Glomerular visceral epithelial cell (primary cell): ENCODE data around the gene SCAPER.
A peak's percentile ranks its signal among the peaks of the same experiment; 100 is the strongest.

Experiments used
- DNase-seq: peaks from one replicate; pipeline ENCODE4 v3.0.0-alpha.2; 2016; ENCODE audit errors: extremely low spot score

SCAPER gene

GRCh38 chr15:76429661-76430060, 475.5 kb downstream of the SCAPER start:
- no peak for DNase-seq

- no peak for DNase-seq
Observed at GRCh38 chr15:76426941-76427340, 478.2 kb downstream of the SCAPER start.

DNA sequence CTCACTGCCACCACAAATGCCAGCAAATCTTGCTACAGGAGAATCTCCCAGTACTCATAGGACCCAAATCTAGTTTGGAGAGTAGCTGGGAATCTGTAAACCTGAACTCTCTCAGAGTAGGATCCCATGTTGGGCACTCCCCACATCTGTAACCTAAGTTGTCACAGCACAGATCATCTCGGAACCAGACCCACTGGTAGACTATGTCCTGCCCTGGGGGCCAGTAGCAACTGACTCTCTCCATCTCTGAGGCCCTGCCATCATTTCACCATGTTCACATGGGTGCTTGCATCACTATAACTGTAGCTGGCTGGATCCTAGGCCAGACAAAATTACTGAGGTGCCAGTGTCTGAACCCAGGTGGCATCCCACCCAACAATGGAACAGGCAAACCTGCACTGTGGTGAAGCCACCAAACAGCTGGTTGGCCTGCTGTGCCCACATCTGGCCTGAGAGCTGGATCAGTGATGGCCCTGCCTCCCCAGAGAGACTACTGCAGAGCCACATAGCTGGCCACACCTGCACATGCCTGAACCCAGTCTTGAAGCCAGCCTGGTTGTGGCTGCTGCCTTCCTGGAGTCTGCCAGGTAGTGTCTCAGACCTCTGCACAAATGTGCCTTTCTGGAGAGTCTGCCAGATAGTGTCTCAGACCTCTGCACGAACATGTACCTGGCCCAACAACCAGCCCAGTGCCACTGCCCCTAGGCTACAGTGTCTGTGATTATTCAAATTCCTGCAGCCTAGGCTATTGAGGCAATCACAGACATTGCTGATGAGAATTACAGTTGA, 486.6 kb downstream of the SCAPER start:
- DNase-seq, result no peak

DNA sequence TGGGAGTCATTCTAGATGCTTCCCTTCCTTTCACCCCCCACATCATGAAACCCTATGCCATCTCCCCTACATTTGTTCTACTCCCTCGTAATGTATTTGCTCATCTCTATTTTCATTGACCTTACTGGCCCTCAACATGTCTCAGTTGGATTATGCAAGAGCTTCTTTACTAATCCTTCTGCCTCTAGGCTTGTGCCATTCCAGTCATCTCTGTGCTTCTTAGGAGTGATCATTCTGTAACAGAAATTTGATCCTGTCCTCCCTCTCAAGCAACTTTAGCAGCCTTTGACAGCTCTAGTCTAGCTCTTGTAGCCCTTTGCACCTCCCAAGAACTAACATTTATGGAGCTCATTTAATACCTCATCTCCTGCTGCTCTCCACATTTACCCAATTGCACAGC, 503.9 kb downstream of the SCAPER start:
- no peak for DNase-seq

DNA sequence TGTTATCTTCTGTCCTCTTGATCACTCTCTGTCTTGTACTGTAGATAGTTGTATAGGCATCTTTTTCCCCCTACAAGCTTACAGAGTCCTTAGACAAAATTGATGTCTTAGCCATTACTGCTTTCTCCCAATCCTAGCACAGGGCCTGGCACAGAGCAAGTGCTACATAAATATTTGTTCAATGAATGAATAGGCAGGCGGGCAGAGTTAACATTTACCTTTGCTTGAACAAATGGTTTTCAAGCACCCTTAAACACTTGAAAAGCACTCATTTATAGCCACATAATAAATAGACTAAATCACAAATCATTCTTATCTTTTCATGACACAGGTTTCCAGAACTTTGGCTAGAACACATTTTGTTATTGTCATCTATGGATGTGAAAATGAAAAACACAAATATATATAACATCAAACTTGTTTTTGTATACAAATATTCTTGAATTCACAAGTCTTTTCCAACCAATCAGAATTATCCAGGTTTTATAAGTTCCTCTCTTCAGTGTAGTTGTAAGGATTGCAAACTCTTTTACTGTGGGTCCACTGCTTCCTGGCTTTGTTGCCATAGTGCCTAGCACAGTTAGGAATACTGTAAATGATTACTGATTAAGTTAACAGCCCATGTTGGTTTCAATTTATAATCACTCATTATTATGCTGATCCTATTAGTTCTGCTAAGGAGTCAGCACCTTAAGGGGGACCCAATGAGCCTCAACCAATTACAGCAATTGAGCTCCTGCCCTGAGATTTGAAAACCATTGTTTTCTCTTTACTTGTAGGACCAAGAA, 506.6 kb downstream of the SCAPER start:
- DNase-seq, result no peak

DNA sequence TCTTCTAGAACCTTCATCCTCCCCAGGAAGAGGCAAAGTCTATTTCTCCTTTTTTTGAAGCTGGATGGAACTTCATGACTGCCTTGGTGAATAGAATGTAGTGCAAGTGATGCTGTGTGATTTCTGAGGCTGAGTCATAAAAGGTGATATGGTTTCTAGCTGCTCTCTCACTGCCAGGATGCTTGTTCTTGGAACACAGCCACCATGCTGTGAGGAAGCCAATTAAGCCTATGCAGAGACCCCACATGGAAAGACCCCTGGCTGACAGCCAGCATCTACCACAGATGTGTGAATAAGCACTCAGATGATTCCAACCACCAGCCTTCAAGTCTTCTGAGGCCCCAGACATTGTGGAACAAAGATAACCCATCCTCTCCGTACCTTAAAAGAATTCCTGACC, 511.5 kb downstream of the SCAPER start:
- DNase-seq, result peak; percentile 85

DNA sequence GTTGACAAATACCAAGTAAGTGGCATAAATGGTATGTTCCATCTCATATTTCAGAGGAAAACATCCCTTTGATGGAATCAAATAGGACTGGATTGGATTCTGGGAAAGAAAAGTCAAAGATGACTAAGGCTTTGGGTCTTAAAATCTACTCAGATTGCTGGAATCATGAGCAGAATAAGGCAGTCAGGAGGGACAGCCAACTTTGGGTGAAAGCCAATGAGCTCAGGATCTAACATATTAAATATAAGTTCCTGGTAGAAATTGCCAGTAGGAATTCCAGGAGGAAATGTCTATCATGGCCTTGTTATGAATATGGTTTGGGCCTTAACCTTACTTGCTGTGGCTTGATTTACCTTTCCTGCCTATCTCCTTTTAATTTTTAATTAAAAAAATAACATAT, 513.3 kb downstream of the SCAPER start:
- DNase-seq, result no peak

- DNase-seq, result no peak
Observed at GRCh38 chr15:76391309-76391708, 513.8 kb downstream of the SCAPER start.

DNA sequence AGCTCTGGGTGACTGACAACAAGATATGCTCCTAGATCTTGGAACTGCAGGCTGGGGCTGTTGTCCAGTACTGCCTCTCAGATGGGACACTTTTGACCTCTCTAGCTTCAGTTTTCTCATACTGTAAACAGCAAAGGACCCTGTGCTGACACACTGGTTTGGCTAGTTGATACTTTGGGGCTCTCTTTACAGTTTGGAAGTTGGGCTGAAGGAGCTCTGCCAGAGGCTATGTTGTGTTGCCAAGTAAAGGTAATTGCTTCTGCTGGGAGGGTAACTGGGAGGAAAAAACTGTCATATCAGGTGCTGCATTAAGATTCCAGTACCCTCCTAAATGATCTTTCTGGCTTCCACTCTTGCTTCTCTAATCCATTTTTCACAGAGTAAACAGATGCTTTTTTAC, 514.6 kb downstream of the SCAPER start:
- DNase-seq, result no peak

DNA sequence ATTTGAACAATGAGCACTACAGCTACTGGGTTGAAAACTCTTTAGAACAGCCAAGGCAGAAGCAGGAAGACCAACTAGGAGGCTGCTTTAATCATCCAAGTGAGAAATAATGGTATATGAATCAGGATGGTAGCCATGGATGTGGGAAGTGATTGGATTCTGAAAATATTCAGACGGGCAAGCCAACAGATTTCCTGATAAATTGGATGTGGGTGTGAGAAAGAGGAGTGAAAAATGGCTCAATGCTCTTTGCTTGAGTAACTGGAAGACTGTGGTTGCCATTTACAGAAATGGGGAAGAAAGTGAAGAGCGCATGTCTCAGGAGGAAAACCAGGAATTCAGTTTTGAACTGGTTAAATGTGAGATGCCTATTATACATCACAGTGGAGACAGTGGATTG, 518.2 kb downstream of the SCAPER start:
- no peak for DNase-seq

DNA sequence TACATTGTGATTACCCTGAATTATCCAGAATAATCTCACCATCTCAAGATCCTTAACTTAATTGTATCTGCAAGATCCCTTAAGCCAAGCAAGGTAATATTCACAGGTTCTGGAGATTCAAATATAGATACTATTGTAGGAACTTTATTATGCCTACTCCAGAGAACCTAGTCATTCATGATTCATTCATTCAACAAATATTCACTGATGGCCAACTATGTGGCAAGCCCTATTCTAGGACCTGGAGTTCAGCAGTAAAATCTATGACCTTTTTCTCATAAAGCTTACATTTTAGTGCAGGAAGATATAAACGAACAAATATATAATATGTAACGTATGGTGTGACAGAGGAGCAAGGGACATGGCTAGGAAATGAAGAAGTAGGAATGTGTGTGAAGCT, 519.0 kb downstream of the SCAPER start:
- DNase-seq, result no peak

- no peak for DNase-seq
Observed at GRCh38 chr15:76384409-76384808, 520.7 kb downstream of the SCAPER start.

DNA sequence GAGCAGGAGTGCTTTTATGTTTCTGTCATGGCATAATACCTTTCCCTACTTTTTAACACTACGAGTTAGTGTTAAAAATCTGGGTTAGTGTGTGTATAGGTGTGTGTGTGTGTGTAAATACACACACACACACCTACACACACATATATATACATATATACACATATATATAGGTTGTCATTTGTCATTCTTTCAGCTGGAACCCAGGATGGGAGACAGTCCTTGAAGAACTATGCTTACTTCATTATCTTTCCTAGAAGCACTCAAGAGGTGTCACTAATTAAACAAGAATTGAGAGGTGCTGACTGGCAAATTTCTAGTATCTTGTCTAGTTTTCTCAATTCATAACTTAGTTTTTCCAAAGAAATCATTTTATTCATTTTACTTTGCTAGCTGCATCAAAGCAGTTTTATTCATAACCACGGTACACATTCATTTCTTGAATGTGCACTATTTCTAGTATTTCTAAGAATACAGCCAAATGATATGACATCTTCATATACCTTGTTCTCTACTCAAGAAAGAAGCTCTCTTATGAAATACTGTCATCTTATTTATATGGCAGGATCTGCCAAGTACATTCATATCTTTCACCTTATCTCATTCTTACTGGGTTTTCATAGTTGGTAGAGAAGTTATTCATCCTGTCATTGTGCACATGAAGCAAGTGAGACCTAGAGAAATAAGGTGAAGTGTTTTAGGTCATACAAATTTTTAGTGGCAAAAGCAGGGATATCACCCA, 522.0 kb downstream of the SCAPER start:
- no peak for DNase-seq

DNA sequence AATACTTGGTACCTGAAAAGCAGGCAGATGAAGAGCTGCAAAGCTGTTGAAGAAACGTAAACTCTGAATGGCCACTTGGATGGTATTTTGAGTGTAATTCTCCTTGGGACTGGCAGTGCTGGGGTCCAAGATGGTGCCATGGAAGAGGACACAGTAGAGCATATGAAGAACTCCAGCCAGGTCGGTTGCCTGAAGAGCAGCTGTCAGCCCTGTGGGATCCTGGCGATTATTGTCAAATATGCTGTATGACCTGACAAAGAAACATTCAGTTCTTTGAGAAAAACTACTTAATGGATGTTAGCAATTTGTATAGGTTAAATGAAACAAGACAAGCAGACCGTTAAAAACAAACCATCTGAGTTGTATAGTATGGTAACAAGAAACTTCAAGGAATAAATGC, 523.8 kb downstream of the SCAPER start:
- DNase-seq, result no peak

- DNase-seq, result no peak
Observed at GRCh38 chr15:76380249-76380648, 524.9 kb downstream of the SCAPER start.

- no peak for DNase-seq
Observed at GRCh38 chr15:76378691-76379090, 526.4 kb downstream of the SCAPER start.

GRCh38 chr15:76377751-76378150, 527.4 kb downstream of the SCAPER start:
- DNase-seq, result no peak

GRCh38 chr15:76377217-76377616, 527.9 kb downstream of the SCAPER start:
- no peak for DNase-seq

DNA sequence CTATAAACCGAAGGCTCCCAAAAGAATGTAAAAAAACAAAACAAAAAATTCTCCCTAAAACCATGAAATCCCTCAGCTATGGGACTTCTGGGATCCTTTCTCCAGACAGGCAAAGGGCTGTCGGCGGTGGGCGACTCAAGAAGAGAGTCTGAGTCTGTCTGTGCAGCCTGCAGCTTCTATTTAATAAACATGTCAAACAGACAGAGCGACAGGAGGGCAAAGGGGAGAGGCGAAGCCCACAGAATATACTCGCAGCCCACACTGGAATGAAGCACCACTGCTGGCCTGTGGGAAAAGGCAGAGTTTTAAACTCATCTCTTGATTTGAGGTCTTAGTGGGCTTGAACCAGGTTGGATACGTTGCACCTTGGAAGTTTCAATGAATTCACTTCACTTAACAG, 528.3 kb downstream of the SCAPER start:
- DNase-seq, result no peak

DNA sequence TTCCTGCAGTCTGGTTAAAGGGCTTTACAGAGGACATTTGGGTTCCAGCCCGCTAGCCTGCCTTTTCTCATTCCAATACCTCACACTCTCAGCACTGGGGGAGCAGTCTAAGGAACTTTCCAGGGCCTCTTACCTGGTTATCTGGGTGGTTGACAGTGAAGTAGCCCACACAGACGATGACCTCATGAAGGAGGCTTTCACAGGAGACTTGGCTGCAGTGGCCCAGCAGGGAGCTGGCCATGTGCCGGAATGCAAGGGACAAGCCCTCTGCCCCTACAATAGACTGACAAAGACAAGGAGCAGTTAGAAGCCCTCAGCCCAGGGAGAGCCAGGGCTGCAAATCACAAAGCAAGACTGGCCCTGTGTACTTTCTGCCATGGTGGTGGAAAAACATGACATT, 529.1 kb downstream of the SCAPER start:
- no peak for DNase-seq

DNA sequence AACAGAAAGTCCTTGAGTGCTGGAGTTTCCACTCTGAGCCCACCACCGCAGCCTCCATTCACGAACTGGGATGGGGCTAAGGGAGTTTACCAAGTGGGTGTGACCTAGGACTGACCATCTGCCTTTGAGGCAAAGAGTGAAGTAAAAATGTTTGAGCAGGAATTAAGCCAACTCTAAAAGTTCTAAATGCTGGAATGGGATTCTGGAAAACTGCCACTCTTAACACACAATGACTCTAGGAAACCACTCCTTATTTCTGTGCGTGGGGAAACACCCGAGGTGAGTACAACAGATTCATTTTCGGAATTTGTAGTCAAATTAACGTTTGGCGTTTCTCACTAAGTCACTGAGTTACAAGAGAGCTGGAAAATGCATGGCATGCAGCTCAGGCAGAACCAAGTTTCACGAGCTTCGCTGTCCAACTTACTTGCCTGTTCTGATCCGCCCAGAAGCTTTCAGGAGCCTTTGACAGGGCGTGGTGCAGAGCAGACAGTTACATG, 537.0 kb downstream of the SCAPER start:
- no peak for DNase-seq

GRCh38 chr15:76366714-76367113, 538.4 kb downstream of the SCAPER start:
- DNase-seq, result no peak
